Heart left ventricle (tissue), 16 donors: ENCODE results near the gene SLC9A5. TPM values are rescaled to one million over a fixed set of nuclear protein-coding genes. Genes with fewer than 3 reads are reported as not detected.

Experiments
- ATAC-seq, 4 donors: fragments of 200-7000 bp; cut with Tn5 transposase; one replicate each; pipeline ENCODE4 v1.9.1; 2020 to 2022; ENCODE audit warnings: moderate library complexity in 4 of 4, mild to moderate bottlenecking in 3 of 4, moderate number of reproducible peaks in 1 of 4
- DNase-seq, 5 donors: peaks; one replicate each; pipeline ENCODE4 v3.0.0-alpha.2; 2020
- H3K27ac ChIP-seq, 12 donors: fragments of 200-600 bp; sonication (generic) in 4 of 12; one replicate each; pipeline versions ENCODE4 v1.5.0 to v1.8.0; 2016 to 2022; ENCODE audit warnings: mild to moderate bottlenecking in 2 of 12
- H3K27me3 ChIP-seq, 9 donors: fragments of 200-600 bp; sonication (generic) in 2 of 9; one replicate each; pipeline versions ENCODE4 v1.5.1 to v1.8.0; 2016 to 2022; ENCODE audit warnings: mild to moderate bottlenecking in 3 of 9
- H3K36me3 ChIP-seq, 9 donors: fragments of 200-600 bp; sonication (generic) in 2 of 9; one replicate each; pipeline versions ENCODE4 v1.5.0 to v1.8.0; 2018 to 2022; ENCODE audit warnings: mild to moderate bottlenecking in 2 of 9
- H3K4me1 ChIP-seq, 12 donors: fragments of 200-600 bp; sonication (generic) in 4 of 12; one replicate each; pipeline versions ENCODE4 v1.5.0 to v1.8.0; 2016 to 2022; ENCODE audit warnings: mild to moderate bottlenecking in 3 of 12
- H3K4me3 ChIP-seq, 12 donors: fragments of 200-600 bp; sonication (generic) in 4 of 12; one replicate each; pipeline versions ENCODE4 v1.5.0 to v1.8.0; 2017 to 2022; ENCODE audit warnings: mild to moderate bottlenecking in 9 of 12, moderate library complexity in 4 of 12
- H3K9me3 ChIP-seq, 12 donors: fragments of 200-600 bp; sonication (generic) in 4 of 12; one replicate each; pipeline versions ENCODE4 v1.5.0 to v1.8.0; 2016 to 2022; ENCODE audit warnings: mild to moderate bottlenecking in 1 of 12
- POLR2A ChIP-seq, 2 donors: fragments of 450-650 bp; IDR thresholded peaks; one replicate each; pipeline ENCODE4 v1.6.1; 2017; ENCODE audit warnings: antibody characterized with exemption in 2 of 2, mild to moderate bottlenecking in 2 of 2, moderate library complexity in 2 of 2
- WGBS, 4 donors: extraction: QIAGEN DNeasy Blood & Tissue Kit in 2 of 4; methylation state at CpG; one replicate each; pipeline versions ENCODE4 v1.1.5 to v1.1.7; 2013 to 2018; 5-methylcytosine and 5-hydroxymethylcytosine counted together
- intact Hi-C, 10 donors: fragments of 100-400 bp; cut with DNase I; formaldehyde crosslinking; loops; one replicate each; pipeline versions ENCODE4 v1.11.1 to v1.14.2; 2022
- polyA plus RNA-seq, 2 donors: library from polyadenylated mRNA; stranded (reverse); fragments of 200-250 nt; gene quantifications; one replicate each; pipeline ENCODE4 v1.2.3, GENCODE V29; 2013
- total RNA-seq, 9 donors: library from RNA; depleted of rRNA in 2 of 9; stranded (reverse); fragments of >200 nt in 2 of 9; fragmentation: NEBNext Ultra II Directional in 3 of 9; extraction: Animal tissue kit (Norgen Biotek cat#: 25700) in 3 of 9; gene quantifications; one replicate each; pipeline versions ENCODE4 v1.1.0 to v1.2.4, GENCODE V29; 2016 to 2023
- TF ChIP-seq, protein P1 (sequence below), 12 donors: fragments of 200-600 bp; sonication (generic) in 4 of 12; IDR thresholded peaks; one replicate each; pipeline versions ENCODE4 v1.5.0 to v1.8.0; 2018 to 2022; ENCODE audit warnings: antibody characterized with exemption in 12 of 12, mild to moderate bottlenecking in 5 of 12
- donor health status: ischemic (EF 13 %, LVEDD 7.1; RV severe dilation, severe dysfunction).
- donor health status: healthy with polysubstance abuse.
- donor health status: DM: no; HTN: yes; CAD: no.
- donor health status: DM: no; HTN: no; CAD: no.
- donor health status: ischemic (EF 25% LVEDD 6.9; RV normal size, moderate dysfunction).
- donor health status: ischemic (EF 25% LVEDD 5.7; RV mildly dilated, moderate dysfunction).
- donor health status: healthy.
- donor health status: DM: yes; HTN: yes; CAD: no.
- donor health status: ischemic (EF 35%, LVEDD 5.7; RV mildly dilated, moderate dysfunction).
- donor health status: nonischemic (EF 11% LVEDD 7.7; RV severe dilation, severe dysfunction).
- donor health status: DM: yes; HTN: yes; CAD: no.
- donor health status: PGD.
- donor health status: ischemic (EF 29% LVEDD 5.4; RV normal size, mild dysfunction).
- donor health status: nonischemic (EF 23%, LVEDD 6.1; RV moderate dilation, normal function).

The SLC9A5 gene
- total and polyA plus RNA-seq, 11 donors: 0.16 to 2.0 (median 1.2) TPM

DNA sequence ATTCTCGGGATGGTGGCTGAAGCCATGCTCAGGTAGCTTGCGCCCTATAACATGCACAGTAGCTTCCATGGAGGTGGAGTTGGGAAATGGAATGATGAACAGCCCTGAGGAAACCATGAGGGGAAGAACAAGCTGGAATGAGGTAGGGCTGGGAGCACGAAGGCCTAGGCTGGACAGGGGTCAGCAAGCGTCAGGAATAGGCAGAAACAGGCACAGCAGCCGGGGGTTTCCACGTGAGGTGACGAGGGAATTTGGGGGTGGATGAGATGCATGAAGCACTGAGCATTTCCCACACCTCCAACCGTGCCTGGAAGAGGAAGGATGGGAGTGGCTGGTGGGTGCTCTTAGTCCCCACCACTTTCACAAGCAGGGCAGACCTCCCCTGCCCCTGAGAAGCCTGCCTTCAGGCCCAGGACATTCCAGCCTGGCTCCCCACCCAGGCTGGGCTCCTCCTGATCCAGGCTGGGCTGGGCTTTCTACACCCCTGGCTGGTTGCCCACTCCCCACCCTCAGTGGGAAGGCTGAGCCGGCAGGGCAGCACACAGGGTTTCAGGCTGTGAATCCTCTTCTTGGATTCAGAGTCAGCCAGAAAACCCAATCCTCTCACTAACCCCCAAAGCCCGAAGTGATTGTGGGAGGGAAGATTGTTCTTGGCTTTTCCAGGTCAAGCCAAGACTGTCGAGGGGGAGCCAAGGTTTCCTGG is 52.5 kb downstream of the SLC9A5 start:
- H3K9me3 ChIP-seq: no peaks in the 10 kb centered on the region
- intact Hi-C loops: no loop called here
- ATAC-seq (peak; percentile 38 to 77 (median 70)), DNase-seq (peak in 3 of 5 donors; percentile 46 to 73 (median 59))
- peaks cover 0 to under 1% (median 0%) of the 10 kb centered on the region in 9 donors for H3K27me3 ChIP-seq
- no peak overlapping the region for H3K27ac ChIP-seq
- H3K4me3 ChIP-seq: no peak overlapping the region
- 64 to 72% (median 71%) methylated on average over 11 of the region's 11 CpGs for WGBS, 4 donors
- H3K4me1 ChIP-seq: peaks cover 0 to 9% (median 2%) of the 10 kb centered on the region in 12 donors
- no peaks in the 10 kb centered on the region for H3K36me3 ChIP-seq
- TF ChIP-seq POLR2A (IDR thresholded peaks at IDR 0.05): no peak
- TF ChIP-seq, protein P1, sequence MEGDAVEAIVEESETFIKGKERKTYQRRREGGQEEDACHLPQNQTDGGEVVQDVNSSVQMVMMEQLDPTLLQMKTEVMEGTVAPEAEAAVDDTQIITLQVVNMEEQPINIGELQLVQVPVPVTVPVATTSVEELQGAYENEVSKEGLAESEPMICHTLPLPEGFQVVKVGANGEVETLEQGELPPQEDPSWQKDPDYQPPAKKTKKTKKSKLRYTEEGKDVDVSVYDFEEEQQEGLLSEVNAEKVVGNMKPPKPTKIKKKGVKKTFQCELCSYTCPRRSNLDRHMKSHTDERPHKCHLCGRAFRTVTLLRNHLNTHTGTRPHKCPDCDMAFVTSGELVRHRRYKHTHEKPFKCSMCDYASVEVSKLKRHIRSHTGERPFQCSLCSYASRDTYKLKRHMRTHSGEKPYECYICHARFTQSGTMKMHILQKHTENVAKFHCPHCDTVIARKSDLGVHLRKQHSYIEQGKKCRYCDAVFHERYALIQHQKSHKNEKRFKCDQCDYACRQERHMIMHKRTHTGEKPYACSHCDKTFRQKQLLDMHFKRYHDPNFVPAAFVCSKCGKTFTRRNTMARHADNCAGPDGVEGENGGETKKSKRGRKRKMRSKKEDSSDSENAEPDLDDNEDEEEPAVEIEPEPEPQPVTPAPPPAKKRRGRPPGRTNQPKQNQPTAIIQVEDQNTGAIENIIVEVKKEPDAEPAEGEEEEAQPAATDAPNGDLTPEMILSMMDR (IDR thresholded peaks at IDR 0.05): no peak

DNA sequence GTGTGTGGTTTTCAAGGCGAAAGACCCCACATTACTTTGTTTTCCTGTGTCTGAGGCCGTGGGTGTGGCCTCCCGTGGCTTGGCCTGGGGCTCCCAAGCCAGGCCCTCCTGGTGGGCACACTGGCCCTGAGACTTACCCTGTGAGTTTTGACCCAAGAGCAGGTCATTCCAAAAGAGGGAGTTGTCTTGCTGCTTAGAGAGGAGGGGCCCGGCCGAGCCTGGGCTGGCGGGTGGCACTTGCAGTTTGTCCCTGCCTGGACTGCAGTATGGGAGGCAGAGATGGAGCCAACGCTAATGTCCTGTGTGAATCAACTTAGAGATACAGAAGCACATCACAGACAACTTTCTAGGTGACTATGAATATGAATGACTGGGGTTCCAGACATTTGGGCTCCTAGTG is 53.3 kb downstream of the SLC9A5 start:
- Histone ChIP-seq H3K36me3 (no peaks in the 10 kb centered on the region), H3K4me1 (peaks cover 0 to 9% (median 2%) of the 10 kb centered on the region in 12 donors), H3K4me3 (no peak overlapping the region), H3K27ac (no peak overlapping the region), H3K27me3 (no peaks in the 10 kb centered on the region), H3K9me3 (no peaks in the 10 kb centered on the region)
- TF ChIP-seq, protein P1 (IDR thresholded peaks at IDR 0.05): no peak
- no peak for TF ChIP-seq POLR2A (IDR thresholded peaks at IDR 0.05)
- 74 to 88% (median 80%) methylated on average over 7 of the region's 7 CpGs for WGBS, 4 donors
- intact Hi-C loops: no loop called here
- no peak for DNase-seq
- ATAC-seq: no peak

- Histone ChIP-seq H3K4me1 (peaks cover 0 to 9% (median 2%) of the 10 kb centered on the region in 12 donors), H3K9me3 (no peaks in the 10 kb centered on the region), H3K27ac (no peak overlapping the region), H3K36me3 (no peaks in the 10 kb centered on the region), H3K27me3 (no peaks in the 10 kb centered on the region), H3K4me3 (no peak overlapping the region)
- WGBS, 4 donors: 86 to 89% (median 89%) methylated on average over 7 to 8 of the region's 8 CpGs; no CpG with 5 or more reads in 1 of the 4 donors
- TF ChIP-seq, protein P1 (IDR thresholded peaks at IDR 0.05): no peak
- no peak for TF ChIP-seq POLR2A (IDR thresholded peaks at IDR 0.05)
- no peak for ATAC-seq
- intact Hi-C loops: no loop called here
- DNase-seq: no peak
Observed at GRCh38 chr16:67302970-67303369, 54.2 kb downstream of the SLC9A5 start.

- DNase-seq (no peak), ATAC-seq (no peak)
- WGBS, 4 donors: 67 to 84% (median 84%) methylated on average over 1 of the region's 1 CpG
- no peaks in the 10 kb centered on the region for H3K9me3 ChIP-seq
- H3K4me1 ChIP-seq: peaks cover 0 to 9% (median 2%) of the 10 kb centered on the region in 12 donors
- H3K27ac ChIP-seq: no peak overlapping the region
- no peaks in the 10 kb centered on the region for H3K36me3 ChIP-seq
- intact Hi-C loops: no loop called here
- no peak overlapping the region for H3K4me3 ChIP-seq
- TF ChIP-seq, protein P1 (IDR thresholded peaks at IDR 0.05): no peak
- no peak for TF ChIP-seq POLR2A (IDR thresholded peaks at IDR 0.05)
- H3K27me3 ChIP-seq: no peaks in the 10 kb centered on the region
Observed at GRCh38 chr16:67304020-67304419, 55.2 kb downstream of the SLC9A5 start.
